CD4-positive, alpha-beta T cell treated with Interleukin-10 for 1 hour (primary cell): ENCODE measurements around the gene STK11.

ENCODE experiments used
- DNase-seq: peaks from one replicate; pipeline ENCODE4 v3.0.0-alpha.2; 2020

STK11 gene

DNA sequence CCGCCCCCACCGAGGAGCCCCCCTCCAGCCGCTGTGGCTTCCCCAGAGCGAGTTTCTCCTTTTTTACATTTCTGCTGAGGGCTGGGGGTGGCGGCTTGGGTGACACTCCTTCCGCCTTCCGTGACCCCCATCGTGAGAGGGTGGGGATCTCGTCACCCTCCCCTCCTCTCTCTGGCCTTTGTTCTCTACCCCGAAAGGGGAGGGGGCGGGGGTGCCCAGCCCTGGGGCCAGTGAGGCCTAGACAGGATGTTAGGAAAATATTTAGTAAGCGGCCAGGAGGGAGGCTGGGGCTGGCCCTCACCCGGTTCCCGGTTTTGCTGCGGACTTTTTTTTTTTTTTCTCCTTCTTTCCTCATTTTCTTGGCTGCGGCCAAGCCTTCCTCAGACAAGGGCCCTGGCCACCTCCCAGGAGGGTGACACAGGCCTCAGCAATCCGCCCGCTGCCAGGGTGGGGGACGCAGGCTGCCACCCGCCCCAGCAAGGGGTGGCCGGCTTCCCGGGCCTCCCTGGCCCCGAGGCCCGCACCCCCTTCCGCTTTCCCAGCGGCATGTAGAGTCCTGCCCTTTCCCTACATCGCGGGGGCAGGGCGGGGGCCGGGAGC is 46.7 kb downstream of the STK11 start:
- DNase-seq, result peak; percentile 84

DNA sequence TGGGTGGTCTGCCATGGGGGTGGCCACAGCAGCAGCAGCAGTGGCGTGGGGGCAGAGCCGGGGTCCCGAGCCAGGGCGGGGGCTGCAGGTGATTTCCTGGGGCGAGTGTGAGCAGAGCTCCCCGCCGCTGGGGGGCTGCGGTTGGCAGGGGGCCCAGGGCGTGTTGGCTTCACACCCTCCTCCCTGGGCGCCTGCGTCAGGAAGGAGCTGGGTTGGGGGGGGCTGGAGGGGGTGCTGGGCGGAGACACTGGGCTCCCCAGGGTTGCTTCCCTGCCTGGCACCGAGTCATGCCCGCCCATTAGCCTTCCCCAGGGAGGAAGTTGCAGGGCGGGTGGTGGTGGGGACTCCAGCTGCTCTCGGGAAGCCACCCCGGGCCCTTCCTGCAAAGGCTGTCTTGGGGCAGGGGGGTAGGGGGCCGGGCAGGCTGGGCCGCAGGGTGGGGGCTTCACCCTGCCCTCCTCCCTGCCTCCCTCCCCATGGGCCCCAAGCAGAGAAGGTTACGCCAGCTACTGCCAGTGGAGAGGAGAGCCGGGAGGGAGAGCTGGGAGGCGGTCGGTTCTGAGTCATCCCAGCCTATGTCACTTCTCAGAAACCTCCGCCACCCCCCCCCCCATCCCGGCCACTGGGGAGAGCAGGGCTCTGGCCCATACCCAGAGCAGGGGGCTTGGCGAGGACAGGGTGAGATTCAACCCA is 47.4 kb downstream of the STK11 start:
- peak; percentile 86 for DNase-seq

- DNase-seq, result no peak
Measured at GRCh38 chr19:1253514-1254080, 48.0 kb downstream of the STK11 start.

DNA sequence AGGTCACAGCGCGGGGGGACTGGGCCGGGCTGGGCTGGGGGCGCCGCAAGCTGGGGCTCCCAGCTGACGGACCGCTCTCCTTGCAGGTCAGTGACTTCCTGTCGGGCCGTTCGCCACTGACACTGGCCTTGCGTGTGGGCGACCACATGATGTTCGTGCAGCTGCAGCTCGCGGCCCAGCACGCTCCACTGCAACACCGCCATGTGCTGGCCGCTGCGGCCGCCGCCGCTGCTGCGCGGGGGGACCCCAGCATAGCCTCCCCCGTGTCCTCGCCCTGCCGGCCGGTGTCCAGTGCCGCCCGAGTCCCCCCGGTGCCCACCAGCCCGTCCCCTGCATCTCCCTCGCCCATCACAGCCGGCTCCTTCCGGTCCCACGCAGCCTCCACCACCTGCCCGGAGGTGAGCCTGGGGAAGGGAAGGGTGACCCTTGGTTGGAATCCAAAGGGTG is 48.5 kb downstream of the STK11 start:
- peak; percentile 10 for DNase-seq

DNA sequence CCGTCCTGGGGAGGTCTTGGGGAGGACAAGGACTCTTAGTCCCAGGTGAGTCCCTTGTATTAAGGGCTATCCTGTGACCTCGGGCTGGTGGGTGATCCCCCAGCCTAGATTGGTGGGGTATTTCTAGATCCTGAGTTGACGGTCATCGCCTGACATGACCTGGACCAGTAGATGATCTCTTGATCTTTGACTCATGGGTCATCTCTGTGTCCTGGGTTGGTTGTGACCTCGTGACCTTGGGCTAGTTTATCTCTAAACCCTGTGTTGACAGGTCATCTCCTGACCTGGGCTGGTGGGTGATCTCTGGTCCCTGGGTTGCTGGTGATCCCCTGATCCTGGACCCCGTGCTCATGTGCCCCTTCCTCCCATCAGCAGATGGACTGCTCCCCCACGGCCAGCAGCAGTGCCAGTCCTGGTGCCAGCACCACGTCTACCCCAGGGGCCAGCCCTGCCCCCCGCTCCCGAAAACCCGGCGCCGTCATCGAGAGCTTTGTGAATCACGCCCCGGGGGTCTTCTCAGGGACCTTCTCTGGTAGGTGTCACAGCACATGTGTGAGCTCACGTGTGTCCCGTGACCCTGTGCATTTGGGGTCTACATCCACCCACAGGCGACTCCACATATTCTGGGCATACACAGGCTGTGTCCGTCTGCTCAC is 49.1 kb downstream of the STK11 start:
- DNase-seq, result peak; percentile 6

DNA sequence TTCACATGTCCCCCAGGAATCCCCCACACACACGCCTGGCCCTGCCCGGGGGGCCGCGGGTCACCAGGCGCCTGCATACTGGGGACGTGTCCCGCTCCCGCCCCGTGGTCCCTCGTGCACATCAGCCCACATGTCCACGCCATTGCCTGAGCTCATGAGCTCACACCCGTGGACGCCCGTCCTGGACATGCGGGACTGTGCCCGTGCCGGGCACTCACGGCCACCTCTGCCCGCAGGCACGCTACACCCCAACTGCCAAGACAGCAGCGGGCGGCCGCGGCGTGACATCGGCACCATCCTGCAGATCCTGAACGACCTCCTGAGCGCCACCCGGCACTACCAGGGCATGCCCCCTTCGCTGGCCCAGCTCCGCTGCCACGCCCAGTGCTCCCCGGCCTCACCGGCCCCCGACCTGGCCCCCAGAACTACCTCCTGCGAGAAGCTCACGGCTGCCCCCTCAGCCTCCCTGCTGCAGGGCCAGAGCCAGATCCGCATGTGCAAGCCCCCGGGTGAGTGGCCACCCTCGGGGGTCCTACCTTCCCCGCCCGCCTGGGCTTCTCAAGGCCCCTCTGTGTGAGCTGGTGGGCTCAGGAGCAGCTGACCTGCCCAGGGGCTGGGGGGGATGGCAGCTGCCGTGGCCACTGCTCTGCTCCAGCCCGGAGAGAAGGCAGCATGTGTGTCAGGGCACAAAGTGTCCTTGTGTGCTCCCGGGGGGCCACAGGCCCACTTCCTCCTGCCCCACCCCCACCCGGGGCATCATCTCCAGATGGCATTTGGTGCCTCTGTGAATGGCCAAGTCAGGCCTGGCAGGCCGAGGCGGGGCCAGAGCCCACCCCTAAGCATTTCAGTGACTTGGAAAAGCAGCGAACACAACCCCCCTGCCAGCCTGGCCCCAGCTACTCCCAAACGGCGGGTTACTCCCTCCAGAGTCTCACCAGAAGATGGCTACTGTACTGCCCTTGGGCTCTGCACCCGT is 49.9 kb downstream of the STK11 start:
- peak; percentile 17 for DNase-seq

GRCh38 chr19:1256646-1257474 is 51.3 kb downstream of the STK11 start:
- DNase-seq, result peak; percentile 25

GRCh38 chr19:1257475-1258162 is 52.0 kb downstream of the STK11 start:
- peak; percentile 16 for DNase-seq

DNA sequence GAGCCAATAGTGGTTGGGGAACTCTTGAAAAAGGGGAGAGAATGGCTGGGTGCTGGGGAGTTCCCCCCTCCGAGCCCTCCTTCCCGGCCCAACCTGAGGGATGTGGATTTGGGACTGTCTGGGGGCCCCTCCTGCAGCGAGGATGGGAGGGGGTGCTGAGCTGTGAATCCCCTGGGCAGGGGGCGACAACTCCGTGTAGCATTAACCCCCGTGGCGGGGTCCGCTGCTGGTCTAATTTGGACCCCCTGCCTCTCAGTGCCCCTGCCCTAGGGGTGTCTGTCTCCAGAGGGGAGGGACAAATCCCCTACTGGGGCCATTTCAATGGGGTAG is 52.5 kb downstream of the STK11 start:
- no peak for DNase-seq

DNA sequence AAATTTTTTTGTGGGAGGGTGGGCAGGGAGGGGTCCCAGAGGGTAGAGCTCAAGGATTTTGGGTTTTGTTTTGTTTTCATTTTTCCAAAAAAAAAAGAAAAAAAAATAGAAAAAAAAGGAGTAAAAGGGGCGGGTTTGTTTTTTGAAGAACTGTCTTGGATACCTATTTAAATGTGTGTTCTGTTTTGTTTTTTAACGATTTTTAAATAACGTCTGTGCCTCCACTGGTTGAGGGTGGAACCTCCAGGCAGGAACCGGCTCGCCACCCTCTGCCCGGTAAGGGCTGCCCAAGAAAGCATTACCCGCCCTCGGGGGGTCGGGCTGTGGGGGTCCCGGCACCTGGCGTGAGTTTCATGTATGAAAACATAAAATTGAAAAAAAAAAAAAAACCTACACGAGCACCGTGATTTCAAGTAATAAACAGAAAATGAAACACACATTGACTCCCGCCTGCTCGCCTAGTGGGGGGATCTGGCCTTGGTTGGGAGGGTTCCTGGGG is 53.2 kb downstream of the STK11 start:
- no peak for DNase-seq

- peak; percentile 84 for DNase-seq
Measured at GRCh38 chr19:1259206-1259875, 53.8 kb downstream of the STK11 start.

DNA sequence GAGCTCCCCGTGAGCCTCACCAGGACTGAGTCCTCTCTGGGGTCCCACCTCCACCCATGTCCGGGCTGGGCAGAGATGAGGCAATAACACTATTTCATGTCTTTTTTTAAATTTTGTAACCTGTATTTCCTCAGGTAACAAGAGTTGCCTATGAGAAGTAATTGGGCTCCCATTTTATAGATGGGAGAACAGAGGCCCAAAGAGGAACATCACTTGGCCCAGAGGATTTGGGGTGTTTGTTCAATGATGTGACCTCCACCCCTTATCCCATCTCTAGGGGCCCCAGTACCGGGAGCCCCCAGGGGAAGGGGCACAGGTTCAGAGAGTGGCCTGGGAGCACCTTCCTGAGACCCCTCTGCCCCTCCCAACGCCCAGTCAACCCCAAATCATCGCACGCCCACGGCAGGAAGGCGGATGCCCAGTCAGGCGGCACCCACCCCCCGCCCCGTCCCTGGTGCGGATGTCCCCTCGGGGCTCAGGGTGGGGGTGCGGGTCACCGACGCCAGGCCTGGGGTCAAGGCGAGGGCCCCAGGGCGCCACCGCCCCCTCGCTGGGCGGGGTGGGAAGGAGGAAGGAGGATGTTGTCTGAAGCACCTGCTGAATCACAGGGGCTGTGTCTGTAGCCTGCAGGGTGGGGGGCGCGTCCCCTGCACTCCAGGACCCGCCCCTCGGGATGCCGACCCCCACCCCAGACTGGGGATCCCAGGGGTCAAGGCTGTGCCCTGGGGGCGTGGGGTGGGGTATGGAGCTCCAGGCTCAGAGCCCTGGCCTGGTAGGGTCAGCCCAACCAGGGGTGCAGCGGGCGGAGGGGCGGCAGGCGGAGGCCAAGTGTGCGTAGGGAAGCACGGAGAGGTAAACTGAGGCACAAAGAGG is 54.5 kb downstream of the STK11 start:
- DNase-seq, result peak; percentile 74

DNA sequence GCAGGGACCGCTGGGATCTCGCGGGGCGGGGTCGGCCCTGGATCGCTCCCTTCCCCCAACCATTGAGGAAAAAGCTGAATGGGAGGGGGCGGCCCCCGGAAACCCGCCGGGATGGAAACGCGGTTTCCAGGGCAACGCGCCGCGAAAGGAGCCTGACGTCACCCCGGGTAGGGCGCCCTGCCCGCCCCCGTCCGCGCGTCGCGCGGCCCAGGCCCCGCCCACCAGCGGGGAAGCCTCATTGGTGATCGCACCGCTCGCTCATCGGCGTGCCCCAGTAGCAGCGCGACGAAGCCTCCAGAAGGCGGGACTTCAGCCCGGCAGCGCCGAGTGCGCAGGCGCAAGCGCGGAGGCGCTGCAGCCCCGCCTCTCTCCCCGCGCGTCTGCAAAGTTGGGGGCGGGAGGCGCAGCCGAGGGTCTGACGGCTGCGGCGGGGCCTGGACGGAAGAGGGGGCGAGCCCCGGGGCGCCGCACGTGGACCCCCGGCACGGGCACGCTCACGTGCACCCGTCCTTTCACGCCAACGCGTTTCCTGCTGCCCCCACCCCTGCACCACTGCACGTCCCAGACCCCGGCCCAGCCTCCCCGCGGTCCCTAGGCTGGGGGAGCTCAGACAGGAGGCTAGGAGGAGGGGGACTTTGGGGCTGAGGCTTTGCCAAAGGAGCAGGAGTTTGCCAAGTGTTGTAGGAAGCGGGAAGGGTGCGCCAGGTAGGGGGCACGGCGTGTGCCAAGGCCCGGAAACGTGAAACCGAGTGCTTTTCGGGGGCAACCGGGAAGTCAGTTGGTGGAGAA is 55.4 kb downstream of the STK11 start:
- peak; percentile 98 for DNase-seq

- DNase-seq, result peak; percentile 68
Measured at GRCh38 chr19:1261538-1261797, 55.9 kb downstream of the STK11 start.

DNA sequence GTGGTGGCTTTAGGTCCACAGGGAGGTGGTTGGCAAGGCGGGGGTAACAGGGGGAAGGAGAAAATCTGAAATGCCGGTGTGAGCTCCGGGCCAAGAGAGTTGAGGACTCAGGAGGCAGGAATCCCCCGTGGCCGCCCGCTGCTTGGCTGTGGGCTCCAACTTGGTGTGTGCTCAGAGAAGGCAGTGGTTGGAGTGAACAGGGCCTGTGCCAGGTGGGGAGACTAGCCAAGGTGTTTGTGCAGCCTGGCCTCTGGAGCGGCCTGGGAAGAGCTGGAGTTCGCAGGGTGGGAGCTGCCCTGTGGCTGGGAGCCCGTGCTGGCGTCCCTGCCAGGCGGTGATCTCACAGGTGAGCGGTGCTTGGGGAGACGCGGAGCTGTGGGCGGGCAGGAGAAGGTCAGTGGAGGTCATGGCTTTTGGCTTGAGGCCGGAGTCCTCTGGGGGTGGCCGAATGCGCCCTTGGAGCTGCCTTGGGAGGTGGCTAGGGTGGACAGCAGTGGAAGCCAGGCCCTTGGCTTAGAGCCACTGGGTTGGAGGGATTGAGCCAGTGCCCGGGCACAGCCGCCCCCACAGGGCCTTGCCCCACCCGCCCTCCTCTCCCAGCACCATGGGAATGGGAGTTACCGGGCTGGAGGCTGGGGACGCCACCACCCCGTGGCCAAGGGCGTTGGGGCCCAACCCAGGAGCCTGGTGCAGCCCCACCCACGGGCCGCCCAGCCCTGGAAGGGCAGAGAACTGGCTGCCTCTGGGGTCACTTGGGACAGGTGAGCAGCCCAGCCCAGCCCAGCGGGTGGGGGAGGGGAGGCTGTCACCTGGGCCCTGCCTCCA is 56.4 kb downstream of the STK11 start:
- peak; percentile 65 for DNase-seq

GRCh38 chr19:1262623-1263123 is 57.1 kb downstream of the STK11 start:
- no peak for DNase-seq

DNA sequence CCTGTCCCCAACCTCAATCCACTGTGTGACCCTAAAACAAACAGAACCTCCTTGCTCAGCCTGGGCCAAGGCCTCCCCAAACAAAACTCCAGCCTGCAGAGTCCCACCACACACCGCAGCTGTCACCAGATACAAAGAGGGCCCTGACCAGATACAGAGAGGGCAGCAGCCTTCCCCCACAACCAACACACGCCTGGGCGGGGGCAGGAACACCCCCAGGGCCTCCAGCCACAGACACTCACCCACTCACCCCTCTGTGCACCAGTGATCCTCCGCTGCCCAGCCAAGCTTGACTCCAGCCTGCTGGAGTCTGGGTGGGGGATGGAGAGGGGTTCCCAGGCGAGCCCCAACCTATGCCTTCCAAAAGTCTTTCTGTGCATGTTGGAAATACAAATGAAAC is 57.6 kb downstream of the STK11 start:
- DNase-seq, result no peak
